Measurements from ENCODE around the gene ARMC9.

ARMC9 gene

GRCh38 chr2:231379266-231380215 lies 181.1 kb downstream of the ARMC9 start:
- H3K4me3 ChIP-seq: no peak overlapping the region
- no peak overlapping the region for H3K27ac ChIP-seq
- TF ChIP-seq CTCF (IDR thresholded peaks at IDR 0.05): no peak
- DNase-seq (ENCODE audit: low spot score): no peak

GRCh38 chr2:231380307-231380706 lies 181.9 kb downstream of the ARMC9 start:
- H3K4me3 ChIP-seq: no peak overlapping the region
- no peak for DNase-seq (ENCODE audit: low spot score)
- no peak for TF ChIP-seq CTCF (IDR thresholded peaks at IDR 0.05)
- no peak overlapping the region for H3K27ac ChIP-seq

- no peak for TF ChIP-seq CTCF (IDR thresholded peaks at IDR 0.05)
- no peak for DNase-seq (ENCODE audit: low spot score)
- H3K4me3 ChIP-seq: no peak overlapping the region
- H3K27ac ChIP-seq: no peak overlapping the region
Observed at GRCh38 chr2:231380991-231381847, 182.8 kb downstream of the ARMC9 start.

GRCh38 chr2:231382116-231382515 lies 183.7 kb downstream of the ARMC9 start:
- Histone ChIP-seq H3K27ac (no peak overlapping the region), H3K4me3 (no peak overlapping the region)
- DNase-seq (ENCODE audit: low spot score): no peak
- TF ChIP-seq CTCF (IDR thresholded peaks at IDR 0.05): no peak

- Histone ChIP-seq H3K27ac (no peak overlapping the region), H3K4me3 (no peak overlapping the region)
- DNase-seq (ENCODE audit: low spot score): no peak
- TF ChIP-seq CTCF (IDR thresholded peaks at IDR 0.05): no peak
Observed at GRCh38 chr2:231383416-231384108, 185.1 kb downstream of the ARMC9 start.

GRCh38 chr2:231384109-231384435 lies 185.6 kb downstream of the ARMC9 start:
- no peak for DNase-seq (ENCODE audit: low spot score)
- H3K4me3 ChIP-seq: no peak overlapping the region
- TF ChIP-seq CTCF (IDR thresholded peaks at IDR 0.05): no peak
- H3K27ac ChIP-seq: no peak overlapping the region

Measured in coronary artery (tissue), 2 donors.